Vagina (tissue), 2 donors: ENCODE measurements around the gene CAST.

Experiments used
- CTCF ChIP-seq, 3 experiments: fragments of 450-650 bp in 2 of 3; fragments of 200-600 bp in 1 of 3; sonication (generic) in 1 of 3; IDR thresholded peaks; one replicate each; pipeline ENCODE4 v1.5.1; 2017 to 2019; ENCODE audit warnings: antibody characterized with exemption in 3 of 3, mild to moderate bottlenecking in 2 of 3, moderate library complexity in 2 of 3
- POLR2A ChIP-seq, 2 donors: fragments of 450-650 bp; IDR thresholded peaks; one replicate each; pipeline ENCODE4 v1.6.1; 2017; ENCODE audit warnings: antibody characterized with exemption in 2 of 2, mild to moderate bottlenecking in 2 of 2, moderate library complexity in 2 of 2
- POLR2AphosphoS5 ChIP-seq, 2 donors: sonication (generic); formaldehyde crosslinking; IDR thresholded peaks; one replicate each; pipeline ENCODE4 v1.9.0; 2017; ENCODE audit warnings: antibody characterized with exemption in 2 of 2, mild to moderate bottlenecking in 2 of 2, low read depth in 1 of 2; ENCODE audit not compliant: insufficient read depth in 1 of 2

- TF ChIP-seq CTCF (IDR thresholded peaks at IDR 0.05) (no peak), POLR2A (IDR thresholded peaks at IDR 0.05) (no peak), POLR2AphosphoS5 (IDR thresholded peaks at IDR 0.05; ENCODE audit: insufficient read depth in 1 of 2, low read depth in 1 of 2) (no peak)
These were observed 9.3 kb downstream of the CAST start for GRCh38 chr5:96671441-96671840.
